ENCODE data around the gene OLFM2. TPM values are rescaled to one million over a fixed set of nuclear protein-coding genes. Genes with fewer than 3 reads are reported as not detected.
A peak's percentile ranks its signal among the peaks of the same experiment; 100 is the strongest.

The OLFM2 gene
- total RNA-seq, 1 donor from 2014 or later, result 8.5 TPM

GRCh38 chr19:9941231-9941630 is 4.9 kb upstream of the OLFM2 start:
- no peaks in the 10 kb centered on the region for H3K36me3 ChIP-seq
- H3K4me1 ChIP-seq, result peaks cover 7% of the 10 kb centered on the region
- no peak for TF ChIP-seq CTCF (IDR thresholded peaks at IDR 0.05)
- intact Hi-C loops (cut with DNase I), result no loop called here
- H3K27ac ChIP-seq, result no peak overlapping the region
- no peak for DNase-seq
- no peak overlapping the region for H3K4me3 ChIP-seq
- no peak for ATAC-seq
- H3K27me3 ChIP-seq (ENCODE audit: low read depth), result peaks cover 19% of the 10 kb centered on the region
- peaks cover 4% of the 10 kb centered on the region for H3K9me3 ChIP-seq

DNA sequence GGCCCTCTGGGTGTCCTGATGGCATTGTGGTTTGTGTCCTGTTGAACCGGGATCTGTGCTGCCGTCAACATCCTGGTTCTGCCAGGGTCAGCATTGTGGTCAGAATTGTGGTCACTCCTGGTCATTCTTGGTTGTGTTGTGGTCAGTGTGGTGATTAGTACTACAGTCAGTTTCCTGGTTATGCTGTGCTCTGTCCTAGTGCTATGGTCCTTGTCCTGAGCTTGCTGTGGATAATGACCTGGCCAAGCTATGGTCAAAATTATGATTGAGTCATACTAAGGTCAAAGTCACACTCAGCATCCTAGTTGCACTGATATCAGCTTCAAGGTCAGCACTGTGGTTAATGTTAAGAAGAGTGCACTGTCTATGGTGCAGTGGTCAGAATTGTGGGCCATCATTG is 4.5 kb upstream of the OLFM2 start:
- no peaks in the 10 kb centered on the region for H3K36me3 ChIP-seq
- TF ChIP-seq CTCF (IDR thresholded peaks at IDR 0.05), result no peak
- peaks cover 7% of the 10 kb centered on the region for H3K4me1 ChIP-seq
- DNase-seq, result no peak
- H3K27ac ChIP-seq, result no peak overlapping the region
- no peak for ATAC-seq
- peaks cover 4% of the 10 kb centered on the region for H3K9me3 ChIP-seq
- intact Hi-C loops (cut with DNase I), result no loop called here
- no peak overlapping the region for H3K4me3 ChIP-seq
- peaks cover 23% of the 10 kb centered on the region for H3K27me3 ChIP-seq (ENCODE audit: low read depth)

DNA sequence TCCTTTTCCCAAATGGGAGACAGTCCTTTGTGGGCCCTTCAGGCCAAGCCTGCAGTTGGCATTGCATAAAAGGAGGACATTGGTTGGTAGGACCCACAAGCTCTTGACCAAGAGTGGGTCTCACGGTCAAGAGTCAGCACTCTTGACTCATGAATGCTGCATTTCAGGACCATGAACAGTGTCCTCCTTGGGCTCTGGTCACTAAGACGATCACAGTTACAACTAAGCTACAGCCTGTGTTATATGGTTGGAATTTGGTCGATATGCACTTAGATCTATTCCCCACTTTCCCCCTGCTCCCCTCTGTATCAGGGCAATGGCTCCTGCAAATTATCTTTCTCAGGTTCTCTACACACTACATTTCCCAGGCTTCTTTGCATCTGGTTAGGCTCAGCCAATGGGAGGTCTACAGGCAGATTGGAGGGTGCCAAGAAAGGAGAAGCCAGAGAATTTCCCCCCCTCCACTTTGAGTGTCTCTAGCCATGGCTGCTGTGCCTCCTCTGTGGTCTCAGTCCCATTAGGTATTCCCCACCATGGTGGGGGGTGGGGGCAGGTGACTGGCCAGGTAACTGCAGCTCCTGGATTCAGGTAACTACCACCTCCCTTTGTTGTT is 3.1 kb upstream of the OLFM2 start:
- TF ChIP-seq CTCF (IDR thresholded peaks at IDR 0.05), result no peak
- Histone ChIP-seq H3K36me3 (no peaks in the 10 kb centered on the region), H3K27ac (no peak overlapping the region), H3K4me3 (no peak overlapping the region), H3K4me1 (peaks cover 12% of the 10 kb centered on the region), H3K27me3 (ENCODE audit: low read depth) (peaks cover 36% of the 10 kb centered on the region), H3K9me3 (peaks cover 4% of the 10 kb centered on the region)
- DNase-seq (no peak), ATAC-seq (no peak)
- intact Hi-C loops (cut with DNase I), result loop anchor here (10.0 kb wide), 1 partner anchor 85 kb away; no protein-coding TSS in a partner anchor

DNA sequence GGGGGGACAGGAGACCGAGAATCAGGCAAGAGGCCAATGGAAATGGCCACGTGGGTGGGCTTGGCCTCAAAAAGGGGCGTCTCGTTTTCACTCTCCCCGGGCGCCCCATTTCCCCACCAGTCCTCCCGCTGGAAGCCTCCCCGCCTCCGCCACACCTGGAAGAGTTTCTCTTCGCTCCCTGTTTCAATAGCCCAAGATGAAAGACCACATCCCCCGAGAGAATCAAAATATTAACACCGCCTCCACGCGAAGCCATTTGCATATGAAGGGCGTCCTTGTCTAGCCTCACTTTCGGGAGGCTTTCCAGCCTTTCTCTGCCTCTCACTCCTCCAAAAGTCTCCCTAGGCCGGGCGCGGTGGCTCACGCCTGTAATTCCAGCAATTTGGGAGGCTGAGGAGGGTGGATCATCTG is 691 bp upstream of the OLFM2 start:
- Histone ChIP-seq H3K9me3 (peaks cover 2% of the 10 kb centered on the region), H3K4me1 (peaks cover 20% of the 10 kb centered on the region), H3K36me3 (no peaks in the 10 kb centered on the region), H3K27me3 (ENCODE audit: low read depth) (peaks cover 58% of the 10 kb centered on the region), H3K4me3 (no peak overlapping the region), H3K27ac (no peak overlapping the region)
- TF ChIP-seq CTCF (IDR thresholded peaks at IDR 0.05), result no peak
- no peak for DNase-seq
- intact Hi-C loops (cut with DNase I), result loop anchor here (10.0 kb wide), 1 partner anchor 88 kb away; no protein-coding TSS in a partner anchor
- no peak for ATAC-seq

DNA sequence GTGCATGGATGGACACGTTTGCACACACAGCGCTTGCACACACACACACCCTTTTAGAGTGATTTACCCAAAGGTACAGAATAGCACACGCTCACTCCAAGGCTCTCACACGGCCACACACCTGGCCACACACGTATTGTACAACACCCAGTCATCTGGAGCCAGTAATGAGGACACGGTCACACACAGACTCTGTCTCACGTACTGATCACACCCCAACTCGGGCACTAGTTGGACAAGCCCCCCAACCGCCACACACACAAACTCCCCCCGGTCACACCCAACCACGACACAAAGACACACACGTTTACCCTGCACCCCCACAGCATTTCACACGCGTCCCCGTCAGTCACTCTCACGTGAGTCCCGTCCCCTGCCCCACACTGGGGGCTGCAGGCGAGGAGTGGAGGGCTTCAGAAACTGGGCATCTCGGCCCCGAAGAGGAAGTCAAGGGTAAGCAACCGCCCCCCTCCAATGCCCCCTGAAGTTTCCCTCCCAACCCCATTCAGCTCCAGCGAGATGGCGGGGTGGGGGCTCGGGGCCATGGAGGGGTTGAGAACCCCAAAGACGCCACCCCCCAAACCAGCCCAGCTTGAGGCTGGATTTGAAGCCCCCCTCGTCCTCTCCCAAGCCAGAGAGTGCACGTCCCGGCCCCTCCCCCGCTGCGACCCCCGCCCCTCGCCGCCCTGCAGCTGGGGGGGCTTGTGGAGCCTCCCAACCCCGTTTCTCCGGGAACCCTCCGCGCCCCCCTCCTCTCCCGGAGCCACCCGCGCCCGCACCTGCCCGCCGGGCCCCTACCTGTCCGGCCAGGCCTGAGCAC is 599 bp downstream of the OLFM2 start:
- no peak for DNase-seq

More for the DNA sequence above, 599 bp downstream of the OLFM2 start:
- Histone ChIP-seq H3K27me3 (ENCODE audit: low read depth) (peaks cover 62% of the 10 kb centered on the region), H3K9me3 (no peaks in the 10 kb centered on the region), H3K4me1 (peaks cover 25% of the 10 kb centered on the region), H3K27ac (no peak overlapping the region), H3K36me3 (no peaks in the 10 kb centered on the region), H3K4me3 (peak overlapping the region; percentile 40)
- intact Hi-C loops (cut with DNase I), result loop anchor here (10.0 kb wide), 1 partner anchor 89 kb away; no protein-coding TSS in a partner anchor
- TF ChIP-seq CTCF (IDR thresholded peaks at IDR 0.05), result no peak
- no peak for ATAC-seq

Data from lower lobe of right lung (tissue), 2 donors.